Transverse colon (tissue), 4 donors: Measurements from ENCODE around the gene ANO4. TPM values are rescaled to one million over a fixed set of nuclear protein-coding genes. Genes with fewer than 3 reads are reported as not detected.
"Not testable (repeated sequence)": the region's sequence is repeated elsewhere in the genome, so short reads cannot be mapped to it uniquely, and the experiment has no call there.

Source experiments
- DNase-seq: peaks from one replicate; pipeline ENCODE4 v3.0.0-alpha.2; 2019
- H3K27ac ChIP-seq, 4 donors: fragments of 200-600 bp; sonication (generic); 2 replicates each; pipeline ENCODE4 v1.5.1; 2016 to 2018; ENCODE audit warnings: inconsistent platforms in 4 of 4
- H3K27me3 ChIP-seq: fragments of 200-600 bp; sonication (generic); 2 replicates; pipeline ENCODE4 v1.5.1; 2017; ENCODE audit warnings: inconsistent platforms
- H3K36me3 ChIP-seq, 4 donors: fragments of 200-600 bp; sonication (generic); 2 replicates each; pipeline ENCODE4 v1.5.1; 2017 to 2019; ENCODE audit warnings: inconsistent platforms in 4 of 4
- H3K4me1 ChIP-seq, 4 donors: fragments of 200-600 bp; sonication (generic); 2 replicates each; pipeline ENCODE4 v1.5.1; 2017 to 2020; ENCODE audit warnings: inconsistent platforms in 4 of 4
- H3K4me3 ChIP-seq, 4 donors: fragments of 200-600 bp; sonication (generic); 1 replicate in 1 of 4; 2 replicates in 3 of 4; pipeline versions ENCODE4 v1.5.1 to v1.6.1; 2017 to 2019; ENCODE audit warnings: inconsistent platforms in 4 of 4
- H3K9me3 ChIP-seq, 2 donors: fragments of 200-600 bp; sonication (generic); 2 replicates each; pipeline ENCODE4 v1.5.1; 2017 to 2019; ENCODE audit warnings: inconsistent platforms in 2 of 2
- EP300 ChIP-seq: sonication (generic); formaldehyde crosslinking; IDR thresholded peaks from one replicate; pipeline ENCODE4 v1.6.1; 2017; ENCODE audit warnings: antibody characterized with exemption, low read depth
- POLR2A ChIP-seq: fragments of 450-650 bp; IDR thresholded peaks from one replicate; pipeline ENCODE4 v1.6.1; 2016; ENCODE audit warnings: antibody characterized with exemption, mild to moderate bottlenecking, moderate library complexity
- POLR2AphosphoS5 ChIP-seq, 3 donors: sonication (generic); formaldehyde crosslinking; IDR thresholded peaks; one replicate each; pipeline ENCODE4 v1.6.1; 2016; ENCODE audit warnings: antibody characterized with exemption in 3 of 3
- WGBS, 2 donors: methylation state at CpG; one replicate each; pipeline ENCODE4 v1.1.5; 2018; ENCODE audit warnings: low coverage in 1 of 2; 5-methylcytosine and 5-hydroxymethylcytosine counted together
- in situ Hi-C, 4 donors: fragments of 200-750 bp; cut with MboI; loops; one replicate each; pipeline versions ENCODE4 v1.15.0 to v1.15.1; 2017; ENCODE audit warnings: low sequenced_read_pairs in 3 of 4, low pct_ligation_motif_present in 1 of 4, low pct_unique_long_range_greater_than_20kb in 1 of 4
- intact Hi-C: fragments of 100-400 bp; cut with DNase I; formaldehyde crosslinking; loops from one replicate; pipeline ENCODE4 v1.15.1; 2023; ENCODE audit warnings: low total_unique reads
- total RNA-seq, 4 donors: library from RNA; depleted of rRNA; stranded (reverse); fragments of >200 nt; gene quantifications; one replicate each; pipeline ENCODE4 v1.1.0, GENCODE V29; 2016
- TF ChIP-seq, protein P1 (sequence below), 5 experiments: fragments of 200-600 bp in 3 of 5; fragments of 450-650 bp in 2 of 5; sonication (generic) in 3 of 5; IDR thresholded peaks; 1 replicate in 2 of 5; 2 replicates in 3 of 5; pipeline ENCODE4 v1.5.1; 2016 to 2017; ENCODE audit warnings: antibody characterized with exemption in 5 of 5, inconsistent platforms in 3 of 5, mild to moderate bottlenecking in 2 of 5, moderate library complexity in 1 of 5

The ANO4 gene
- total RNA-seq, 4 donors from 2014 or later, result 0.14 TPM; not detected in 3

DNA sequence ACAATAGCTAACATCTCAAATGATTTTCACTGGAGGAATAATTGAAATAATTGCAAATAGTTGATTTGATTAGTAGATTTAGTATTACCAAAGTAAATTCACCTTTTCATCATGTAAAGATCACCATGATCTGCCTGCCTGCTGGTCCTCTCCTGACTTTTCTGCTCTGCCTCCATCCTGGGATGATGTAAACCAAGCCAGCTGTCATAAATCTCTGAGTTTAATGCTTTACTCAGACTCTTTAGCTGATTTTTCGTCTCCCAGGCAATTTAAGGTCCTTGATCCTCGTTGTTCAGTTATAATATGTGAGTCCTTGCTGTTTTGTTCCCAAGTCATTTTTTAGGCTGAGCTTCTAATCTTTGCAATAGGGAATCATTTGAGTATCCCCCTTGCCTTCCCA is 138.0 kb downstream of the ANO4 start:
- intact Hi-C loops, result no loop called here

DNA sequence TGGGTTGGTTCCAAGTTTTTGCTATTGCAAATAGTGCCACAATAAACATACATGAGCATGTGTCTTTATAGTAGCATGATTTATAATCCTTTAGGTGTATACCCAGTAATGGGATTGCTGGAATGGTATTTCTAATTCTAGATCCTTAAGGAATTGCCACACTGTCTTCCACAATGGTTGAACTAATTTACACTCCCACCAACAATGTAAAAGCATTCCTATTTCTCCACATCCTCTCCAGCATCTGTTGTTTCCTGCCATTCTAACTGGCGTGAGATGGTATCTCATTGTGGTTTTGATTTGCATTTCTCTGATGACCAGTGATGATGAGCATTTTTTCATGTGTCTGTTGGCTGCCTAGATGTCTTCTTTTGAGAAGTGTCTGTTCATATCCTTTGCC is 139.0 kb downstream of the ANO4 start:
- in situ Hi-C loops, H3K9me3 ChIP-seq, H3K27ac ChIP-seq, H3K4me3 ChIP-seq, H3K36me3 ChIP-seq, H3K27me3 ChIP-seq, DNase-seq, intact Hi-C loops, H3K4me1 ChIP-seq: not testable (repeated sequence)
- WGBS, 2 donors, result 50 to 72% methylated on average over 1 of the region's 1 CpG

More for the DNA sequence above, 138.0 kb downstream of the ANO4 start:
- Histone ChIP-seq H3K4me3 (no peak overlapping the region), H3K36me3 (no peaks in the 10 kb centered on the region), H3K27me3 (no peaks in the 10 kb centered on the region), H3K4me1 (no peaks in the 10 kb centered on the region), H3K27ac (no peak overlapping the region), H3K9me3 (no peaks in the 10 kb centered on the region)
- WGBS, 2 donors, result 30 to 43% methylated on average over 2 of the region's 2 CpGs
- DNase-seq, result no peak
- TF ChIP-seq POLR2A (no peak), POLR2AphosphoS5 (IDR thresholded peaks at IDR 0.05) (no peak), EP300 (no peak)
- TF ChIP-seq, protein P1, sequence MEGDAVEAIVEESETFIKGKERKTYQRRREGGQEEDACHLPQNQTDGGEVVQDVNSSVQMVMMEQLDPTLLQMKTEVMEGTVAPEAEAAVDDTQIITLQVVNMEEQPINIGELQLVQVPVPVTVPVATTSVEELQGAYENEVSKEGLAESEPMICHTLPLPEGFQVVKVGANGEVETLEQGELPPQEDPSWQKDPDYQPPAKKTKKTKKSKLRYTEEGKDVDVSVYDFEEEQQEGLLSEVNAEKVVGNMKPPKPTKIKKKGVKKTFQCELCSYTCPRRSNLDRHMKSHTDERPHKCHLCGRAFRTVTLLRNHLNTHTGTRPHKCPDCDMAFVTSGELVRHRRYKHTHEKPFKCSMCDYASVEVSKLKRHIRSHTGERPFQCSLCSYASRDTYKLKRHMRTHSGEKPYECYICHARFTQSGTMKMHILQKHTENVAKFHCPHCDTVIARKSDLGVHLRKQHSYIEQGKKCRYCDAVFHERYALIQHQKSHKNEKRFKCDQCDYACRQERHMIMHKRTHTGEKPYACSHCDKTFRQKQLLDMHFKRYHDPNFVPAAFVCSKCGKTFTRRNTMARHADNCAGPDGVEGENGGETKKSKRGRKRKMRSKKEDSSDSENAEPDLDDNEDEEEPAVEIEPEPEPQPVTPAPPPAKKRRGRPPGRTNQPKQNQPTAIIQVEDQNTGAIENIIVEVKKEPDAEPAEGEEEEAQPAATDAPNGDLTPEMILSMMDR (IDR thresholded peaks at IDR 0.05), result no peak
- in situ Hi-C loops, result no loop called here

DNA sequence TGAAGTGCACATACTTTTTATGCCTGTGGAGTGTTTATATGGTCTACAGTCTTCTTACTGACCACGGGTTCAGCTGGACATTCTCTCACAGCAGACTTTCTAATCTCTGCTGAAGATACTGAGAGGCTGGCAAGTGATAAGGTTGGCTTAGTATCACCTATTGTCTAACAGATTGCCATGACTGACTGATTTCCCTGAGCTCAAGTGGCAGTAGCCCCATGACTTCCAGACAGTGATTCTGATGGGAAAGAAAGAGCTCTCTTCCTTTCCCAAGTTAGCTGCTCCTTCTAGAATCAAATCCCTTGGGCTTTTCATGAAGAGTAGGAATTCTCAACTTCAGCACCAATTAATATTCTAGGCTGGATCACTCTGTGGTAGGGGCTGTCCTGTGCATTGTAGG is 141.4 kb downstream of the ANO4 start:
- no peak overlapping the region for H3K27ac ChIP-seq
- 71 to 100% methylated on average over 1 of the region's 1 CpG for whole genome bisulfite sequencing, 2 donors
- TF ChIP-seq, protein P1 (IDR thresholded peaks at IDR 0.05), result no peak
- TF ChIP-seq POLR2A (no peak), POLR2AphosphoS5 (IDR thresholded peaks at IDR 0.05) (no peak), EP300 (no peak)
- no peaks in the 10 kb centered on the region for H3K9me3 ChIP-seq
- H3K36me3 ChIP-seq, result no peaks in the 10 kb centered on the region
- H3K4me1 ChIP-seq, result no peaks in the 10 kb centered on the region
- in situ Hi-C loops, result no loop called here
- no peak for DNase-seq
- H3K4me3 ChIP-seq, result no peak overlapping the region
- intact Hi-C loops, result no loop called here
- no peaks in the 10 kb centered on the region for H3K27me3 ChIP-seq

DNA sequence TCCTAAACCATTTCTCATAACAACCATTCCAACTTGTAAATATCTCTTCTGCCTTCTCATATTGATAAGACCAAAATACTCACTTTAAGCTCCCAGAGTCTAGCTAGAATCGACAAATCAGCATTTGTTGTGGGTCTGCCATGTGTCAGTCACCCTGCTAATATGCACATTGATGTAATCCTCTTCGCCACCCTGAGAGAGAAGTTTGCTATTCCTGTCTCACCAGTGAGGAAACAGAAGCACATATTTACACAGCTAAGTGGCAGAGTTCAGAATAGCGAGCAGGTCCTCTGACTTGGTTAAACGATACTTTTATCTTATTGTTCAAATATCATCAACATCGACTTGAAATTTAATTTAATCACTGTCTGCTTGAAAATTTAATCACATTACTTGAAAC is 142.1 kb downstream of the ANO4 start:
- TF ChIP-seq POLR2AphosphoS5 (IDR thresholded peaks at IDR 0.05) (no peak), EP300 (no peak), POLR2A (no peak)
- TF ChIP-seq, protein P1 (IDR thresholded peaks at IDR 0.05), result no peak
- in situ Hi-C loops, result no loop called here
- Histone ChIP-seq H3K27ac (no peak overlapping the region), H3K36me3 (no peaks in the 10 kb centered on the region), H3K27me3 (no peaks in the 10 kb centered on the region), H3K4me1 (no peaks in the 10 kb centered on the region), H3K4me3 (no peak overlapping the region), H3K9me3 (no peaks in the 10 kb centered on the region)
- intact Hi-C loops, result no loop called here
- DNase-seq, result no peak
- WGBS, 2 donors, result 72% methylated on average over 5 of the region's 5 CpGs

DNA sequence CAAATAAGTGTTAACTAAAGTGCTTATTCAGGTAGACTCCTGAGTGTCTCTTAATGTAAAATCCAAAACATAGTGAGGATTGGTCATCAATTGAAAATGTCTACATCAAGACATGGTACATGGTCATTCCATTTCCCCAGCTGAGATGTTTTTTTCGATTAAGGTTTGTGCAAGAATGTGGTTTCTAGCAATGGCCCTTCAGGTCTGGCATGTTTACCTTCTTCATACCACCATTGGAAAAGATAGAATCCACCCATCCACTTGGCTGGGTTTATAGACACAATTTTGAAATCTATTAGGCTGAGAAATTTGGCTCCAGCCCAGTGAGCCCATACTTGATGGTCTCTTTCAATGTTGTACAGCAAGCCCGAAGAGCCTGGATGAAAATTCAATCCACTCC is 145.9 kb downstream of the ANO4 start:
- Histone ChIP-seq H3K4me1 (no peaks in the 10 kb centered on the region), H3K36me3 (no peaks in the 10 kb centered on the region), H3K27me3 (no peaks in the 10 kb centered on the region), H3K4me3 (no peak overlapping the region), H3K27ac (no peak overlapping the region), H3K9me3 (no peaks in the 10 kb centered on the region)
- TF ChIP-seq, protein P1 (IDR thresholded peaks at IDR 0.05), result no peak
- TF ChIP-seq POLR2AphosphoS5 (IDR thresholded peaks at IDR 0.05), result no peak
- no peak for TF ChIP-seq POLR2A
- TF ChIP-seq EP300, result no peak
- intact Hi-C loops, result no loop called here
- WGBS, 2 donors, result 60% methylated on average over 2 of the region's 2 CpGs
- no peak for DNase-seq
- in situ Hi-C loops, result no loop called here
